DMS153 treated with DMSO at 0.1 percent for 48 hours (cell line): ENCODE measurements around the gene MRPL18.
A peak's percentile ranks its signal among the peaks of the same experiment; 100 is the strongest.
"Not testable (repeated sequence)": the region's sequence is repeated elsewhere in the genome, so short reads cannot be mapped to it uniquely, and the experiment has no call there.

Experiments
- DNase-seq: peaks from one replicate; lab custom pipeline; 2025; ENCODE audit not compliant: unreplicated experiment; lab: John Stamatoyannopoulos, UW

Gene MRPL18

GRCh38 chr6:159772196-159772595, 18.1 kb upstream of the MRPL18 start:
- DNase-seq, result no peak

- DNase-seq, result no peak
Observed at GRCh38 chr6:159777240-159777904, 12.9 kb upstream of the MRPL18 start.

- DNase-seq, result no peak
Observed at GRCh38 chr6:159778131-159778530, 12.1 kb upstream of the MRPL18 start.

- DNase-seq, result no peak
Observed at GRCh38 chr6:159778542-159779103, 11.6 kb upstream of the MRPL18 start.

GRCh38 chr6:159788276-159788675, 2.0 kb upstream of the MRPL18 start:
- no peak for DNase-seq

- DNase-seq, result no peak
Observed at GRCh38 chr6:159788753-159789376, 1.4 kb upstream of the MRPL18 start.

- peak; percentile 93 for DNase-seq
Observed at GRCh38 chr6:159789377-159790148, 704 bp upstream of the MRPL18 start, which contains the start of gene TCP1. Gene TCP1 (minus strand): TSS chr6:159789602. CDS start chr6:159789468, 134 bp downstream.

GRCh38 chr6:159790956-159791598, 810 bp downstream of the MRPL18 start:
- no peak for DNase-seq

- DNase-seq, result not testable (repeated sequence)
Observed at GRCh38 chr6:159794976-159795375, 4.7 kb downstream of the MRPL18 start.

GRCh38 chr6:159797554-159797953, 7.3 kb downstream of the MRPL18 start:
- DNase-seq, result no peak

GRCh38 chr6:159800141-159800865, 10.0 kb downstream of the MRPL18 start, which contains the start of gene PNLDC1:
Gene PNLDC1 (plus strand): TSS chr6:159800276. CDS start chr6:159800308, 32 bp downstream.
- DNase-seq, result no peak

- DNase-seq, result no peak
Observed at GRCh38 chr6:159801935-159802334, 11.7 kb downstream of the MRPL18 start.

- no peak for DNase-seq
Observed at GRCh38 chr6:159804504-159804903, 14.2 kb downstream of the MRPL18 start.

GRCh38 chr6:159805440-159806020, 15.3 kb downstream of the MRPL18 start:
- no peak for DNase-seq

- no peak for DNase-seq
Observed at GRCh38 chr6:159806021-159806458, 15.8 kb downstream of the MRPL18 start.

- no peak for DNase-seq
Observed at GRCh38 chr6:159807150-159807858, 17.0 kb downstream of the MRPL18 start.

- DNase-seq, result no peak
Observed at GRCh38 chr6:159808647-159809046, 18.4 kb downstream of the MRPL18 start.

- no peak for DNase-seq
Observed at GRCh38 chr6:159809149-159809548, 18.9 kb downstream of the MRPL18 start.

GRCh38 chr6:159813781-159814180, 23.5 kb downstream of the MRPL18 start:
- no peak for DNase-seq
